Hair follicle dermal papilla cell (primary cell): Measurements from ENCODE around the gene TOMM40L. TPM values are rescaled to one million over a fixed set of nuclear protein-coding genes. Genes with fewer than 3 reads are reported as not detected.

Source experiments
- total RNA-seq: library from RNA; depleted of rRNA; stranded (reverse); fragments of >200 nt; gene quantifications from 2 replicates; pipeline ENCODE4 v1.2.3, GENCODE V29; 2012

Gene TOMM40L
- 13.3 and 13.5 TPM in 2 replicates for total RNA-seq

GRCh38 chr1:161225534-161226319 is at the start of gene TOMM40L:
Gene TOMM40L, plus strand, starts transcription at chr1:161226060. Its CDS starts 430 bp downstream, at chr1:161226490.

GRCh38 chr1:161177112-161177935 is 48.5 kb upstream of the TOMM40L start, which contains the start of gene B4GALT3:
Gene B4GALT3, minus strand, starts transcription at chr1:161177507. Its CDS starts 1,447 bp downstream, at chr1:161176060.

GRCh38 chr1:161198897-161199431 is 26.9 kb upstream of the TOMM40L start, which contains the start of gene ADAMTS4:
Gene ADAMTS4, minus strand, starts transcription at chr1:161199054. Its CDS starts 427 bp downstream, at chr1:161198627.

GRCh38 chr1:161201836-161202712 is 23.8 kb upstream of the TOMM40L start, which contains the start of gene NDUFS2:
Gene NDUFS2, plus strand, starts transcription at chr1:161202367. Its CDS starts 19 bp downstream, at chr1:161202386.

GRCh38 chr1:161215076-161215475 is 10.8 kb upstream of the TOMM40L start, which contains the start of gene FCER1G:
Gene FCER1G, plus strand, starts transcription at chr1:161215295. Its CDS starts 27 bp downstream, at chr1:161215322.

GRCh38 chr1:161238039-161238473 is 12.2 kb downstream of the TOMM40L start, which contains the start of gene NR1I3:
Gene NR1I3, minus strand, starts transcription at chr1:161238203. Its CDS starts 1,638 bp downstream, at chr1:161236565.

GRCh38 chr1:161258439-161259344 is 32.8 kb downstream of the TOMM40L start, which contains the start of gene PCP4L1:
Gene PCP4L1, plus strand, starts transcription at chr1:161258745. Its CDS starts 230 bp downstream, at chr1:161258975.

Other genes with a start within 250 kb of the TOMM40L start
- 2.1 and 3.6 TPM in 2 replicates for gene F11R, start 204.9 kb upstream of the TOMM40L start, total RNA-seq
- gene TSTD1, start 187.1 kb upstream of the TOMM40L start, total RNA-seq: 1.5 TPM in 1 of 2 replicates, not detected in the other
- gene USF1, start 180.1 kb upstream of the TOMM40L start, total RNA-seq: 60.5 and 62.1 TPM in 2 replicates
- not detected in 2 replicates for gene ARHGAP30, start 156.2 kb upstream of the TOMM40L start, total RNA-seq
- 0.12 and 0.49 TPM in 2 replicates for gene NECTIN4, start 136.5 kb upstream of the TOMM40L start, total RNA-seq
- gene KLHDC9, start 127.7 kb upstream of the TOMM40L start, total RNA-seq: 0.65 and 2.2 TPM in 2 replicates
- gene PFDN2, start 108.0 kb upstream of the TOMM40L start, total RNA-seq: 10.7 and 14.1 TPM in 2 replicates
- 29.9 and 32.1 TPM in 2 replicates for gene NIT1, start 108.0 kb upstream of the TOMM40L start, total RNA-seq
- gene DEDD, start 93.4 kb upstream of the TOMM40L start, total RNA-seq: 42.4 and 47.7 TPM in 2 replicates
- gene UFC1, start 72.1 kb upstream of the TOMM40L start, total RNA-seq: 56.3 and 58.4 TPM in 2 replicates
- gene USP21, start 66.6 kb upstream of the TOMM40L start, total RNA-seq: 7.9 and 10.1 TPM in 2 replicates
- gene PPOX, start 59.6 kb upstream of the TOMM40L start, total RNA-seq: 7.6 and 8.6 TPM in 2 replicates
- gene B4GALT3, start 48.6 kb upstream of the TOMM40L start, total RNA-seq: 18.2 and 22.4 TPM in 2 replicates
- gene ADAMTS4, start 27.0 kb upstream of the TOMM40L start, total RNA-seq: 15.5 and 21.4 TPM in 2 replicates
- 80.5 and 94.1 TPM in 2 replicates for gene NDUFS2, start 23.7 kb upstream of the TOMM40L start, total RNA-seq
- gene FCER1G, start 10.8 kb upstream of the TOMM40L start, total RNA-seq: 0.97 TPM in 1 of 2 replicates, not detected in the other
- not detected in 2 replicates for gene APOA2, start 2.4 kb upstream of the TOMM40L start, total RNA-seq
- not detected in 2 replicates for gene NR1I3, start 12.1 kb downstream of the TOMM40L start, total RNA-seq
- not detected in 2 replicates for gene PCP4L1, start 32.7 kb downstream of the TOMM40L start, total RNA-seq
- 0.32 and 0.49 TPM in 2 replicates for gene MPZ, start 83.9 kb downstream of the TOMM40L start, total RNA-seq
- 24.7 and 63.3 TPM in 2 replicates for gene SDHC, start 88.3 kb downstream of the TOMM40L start, total RNA-seq
- gene CFAP126, start 141.8 kb downstream of the TOMM40L start, total RNA-seq: not detected in 2 replicates